Endothelial cell of hepatic sinusoid (primary cell): ENCODE results near the gene TUBB2B.
"Not testable (repeated sequence)": the region's sequence is repeated elsewhere in the genome, so short reads cannot be mapped to it uniquely, and the experiment has no call there.

Experiments
- in situ Hi-C: cut with HindIII; loops from 2 replicates; pipeline ENCODE4 v1.10.0; 2017; ENCODE audit warnings: low sequenced_read_pairs

TUBB2B gene

DNA sequence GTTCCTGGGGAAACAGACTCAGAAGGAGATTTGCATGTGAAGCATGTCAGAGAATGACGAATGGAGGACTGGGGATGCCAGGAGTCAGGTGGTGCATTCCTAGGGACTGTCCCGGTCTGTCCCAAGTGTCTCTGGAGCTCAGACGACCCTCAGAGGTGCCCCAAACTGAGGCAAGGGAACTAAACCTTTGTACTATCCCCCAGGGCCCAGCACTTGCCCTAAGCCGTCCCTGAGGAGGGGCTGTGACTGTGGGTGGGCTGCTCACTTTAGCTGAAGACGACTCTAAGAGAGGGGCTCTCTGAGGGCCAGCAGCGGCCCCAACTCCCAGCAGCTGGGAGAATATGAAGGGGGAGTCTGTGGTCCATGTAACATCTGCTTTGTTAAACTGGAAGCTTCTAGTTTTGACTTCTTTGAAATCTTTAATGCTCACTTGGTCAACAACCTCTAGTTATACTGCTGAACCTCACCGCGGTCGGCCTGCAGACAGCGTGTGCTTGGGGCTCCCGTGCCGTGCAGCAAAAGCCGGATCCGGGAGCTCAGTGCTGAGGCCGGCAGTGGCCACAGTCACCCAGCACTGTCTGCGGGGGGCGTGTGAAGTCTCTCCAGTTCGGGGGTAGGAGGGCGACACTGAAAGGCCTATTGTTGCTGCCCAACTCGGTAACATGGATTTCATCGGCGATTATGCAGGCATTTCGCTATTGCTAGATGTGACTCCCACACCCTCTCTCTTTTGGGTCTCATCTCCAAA, 34.2 kb downstream of the TUBB2B start:
- in situ Hi-C loops: no loop called here

DNA sequence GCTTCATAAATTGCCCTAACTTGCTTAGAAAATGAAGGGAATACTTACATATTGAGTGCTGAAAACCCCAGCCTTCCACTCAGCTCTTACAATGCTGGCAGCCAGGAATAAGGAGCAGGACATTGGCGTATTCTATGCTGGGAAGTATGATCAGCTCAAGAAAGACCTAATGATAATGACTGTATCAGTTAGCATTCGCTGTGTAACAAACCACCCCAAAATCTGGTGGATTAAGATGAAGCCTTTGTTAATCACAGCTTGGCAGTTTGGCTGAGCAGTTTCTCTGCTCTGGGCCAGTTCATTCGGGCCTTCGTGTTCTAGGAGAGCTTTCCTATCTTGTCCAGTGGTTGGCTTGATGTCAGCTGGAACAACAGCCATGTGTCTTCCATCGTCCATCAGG, 36.7 kb downstream of the TUBB2B start:
- in situ Hi-C loops: no loop called here

DNA sequence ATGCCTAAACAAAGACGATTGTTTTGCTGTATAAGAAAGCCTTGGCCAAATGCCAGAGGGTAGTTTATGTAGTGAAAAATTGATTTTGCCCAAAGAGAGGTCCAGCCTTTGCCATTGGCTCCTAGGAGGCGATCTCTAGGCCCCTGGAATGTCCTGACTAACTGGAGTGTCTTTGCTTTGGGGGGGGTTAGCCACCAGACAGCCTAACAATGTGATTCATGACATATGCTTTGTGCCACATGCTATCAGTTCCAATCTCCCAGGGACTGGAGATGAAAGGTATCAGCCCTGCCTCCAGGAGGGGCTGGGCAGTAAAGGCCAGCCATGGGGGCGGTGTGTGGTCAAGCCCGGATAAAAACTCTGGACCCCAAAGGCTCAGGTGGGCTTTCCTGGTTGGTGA, 37.4 kb downstream of the TUBB2B start:
- in situ Hi-C loops: no loop called here

DNA sequence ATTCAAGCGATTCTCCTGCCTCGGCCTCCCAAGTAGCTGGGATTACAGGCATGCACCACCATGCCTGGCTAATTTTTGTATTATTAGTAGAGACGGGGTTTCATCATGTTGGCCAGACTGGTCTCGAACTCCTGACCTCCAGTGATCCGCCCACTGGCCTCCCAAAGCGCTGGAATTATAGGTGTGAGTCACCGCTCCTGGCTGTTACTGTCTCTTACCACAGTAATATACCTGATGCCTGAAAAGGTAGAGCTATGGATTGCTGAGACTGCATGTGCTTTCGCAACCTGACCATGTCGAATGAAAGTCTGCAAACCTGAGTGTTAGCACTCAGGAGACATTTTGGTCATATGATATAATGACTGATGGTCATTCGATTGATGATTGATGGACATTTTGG, 38.3 kb downstream of the TUBB2B start:
- in situ Hi-C loops: loop anchor here (10.0 kb wide), 1 partner anchor 56 kb away; no protein-coding TSS in a partner anchor

DNA sequence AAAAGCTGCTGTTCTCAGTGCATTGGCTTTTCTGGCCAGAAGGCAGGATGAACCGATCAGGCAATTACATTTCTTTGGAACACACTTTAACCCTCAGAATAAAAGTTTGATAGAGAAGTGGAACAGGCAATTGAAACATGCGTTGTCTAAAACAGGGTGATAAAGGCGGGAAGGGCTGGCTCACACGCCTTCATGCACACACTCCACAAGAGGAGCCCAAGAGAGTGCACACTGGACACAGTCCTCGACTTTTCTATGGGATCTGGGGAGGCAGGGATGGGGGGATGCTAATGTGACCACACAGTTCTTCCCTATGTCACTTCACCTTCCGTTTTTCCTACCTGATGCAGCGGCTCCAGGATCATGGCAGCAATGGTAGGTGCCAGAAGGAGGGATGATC, 39.2 kb downstream of the TUBB2B start:
- in situ Hi-C loops: loop anchor here (10.0 kb wide), 1 partner anchor 57 kb away; no protein-coding TSS in a partner anchor

DNA sequence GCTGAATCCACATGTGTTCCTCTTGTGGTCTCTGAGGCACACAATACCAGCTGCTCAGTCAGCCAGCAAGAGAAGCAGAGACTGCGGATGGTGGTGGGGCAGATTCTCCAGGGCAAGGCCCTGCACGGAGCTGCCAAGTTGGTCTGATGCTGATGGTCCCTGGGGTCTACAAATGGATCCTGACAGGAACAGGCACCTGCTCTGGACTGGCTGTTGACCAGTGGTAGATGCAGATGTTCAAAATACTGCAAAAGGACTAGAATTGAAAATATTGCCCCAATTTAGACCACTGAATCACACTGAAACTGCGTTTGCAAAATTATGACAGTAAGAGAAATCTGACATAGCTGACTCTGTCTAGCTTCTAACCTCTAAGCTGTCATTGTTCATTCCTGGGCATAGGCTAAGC, 40.5 kb downstream of the TUBB2B start:
- in situ Hi-C loops: loop anchor here (10.0 kb wide), 1 partner anchor 58 kb away; no protein-coding TSS in a partner anchor

DNA sequence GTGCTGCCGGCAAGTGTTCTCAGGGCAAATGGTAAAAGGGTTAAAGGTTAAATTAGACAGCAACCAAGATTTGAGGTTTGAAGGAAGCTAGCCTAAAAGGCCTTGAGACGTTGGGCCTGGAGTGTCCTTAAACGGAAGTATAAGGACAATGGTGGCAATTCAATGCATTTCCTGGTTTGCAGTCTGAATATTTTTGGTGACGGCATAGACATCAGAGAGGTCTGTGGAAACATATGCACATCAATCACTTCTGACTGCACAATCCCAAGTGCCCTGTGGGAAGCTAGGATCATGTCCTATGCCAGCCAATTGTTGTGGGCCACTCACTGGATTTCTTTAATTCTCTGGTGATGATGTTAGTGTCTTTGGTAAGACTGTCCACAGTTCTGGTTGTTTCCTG, 44.4 kb downstream of the TUBB2B start:
- in situ Hi-C loops: loop anchor here (5.0 to 10.0 kb wide), 2 partner anchors 62 to 96 kb away; no protein-coding TSS in a partner anchor

DNA sequence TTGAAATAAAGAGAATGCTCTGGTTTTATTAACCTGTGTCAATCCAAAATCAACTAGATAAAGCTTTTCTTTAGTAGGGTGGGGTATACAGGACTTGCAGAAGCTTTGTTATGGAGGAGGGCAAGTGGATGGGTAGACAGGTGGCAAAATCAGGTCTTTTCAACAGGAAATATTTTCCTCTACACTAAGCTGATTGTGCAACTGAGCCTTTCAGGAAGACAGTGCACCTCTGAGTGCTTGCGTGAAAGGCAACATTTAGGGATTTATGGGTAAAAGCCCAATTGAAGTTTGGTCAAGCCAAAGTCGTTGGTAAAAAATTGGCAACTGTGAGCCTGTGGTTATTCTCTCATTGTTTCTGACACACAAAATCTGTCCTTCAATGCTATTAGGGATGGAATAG, 46.3 kb downstream of the TUBB2B start:
- in situ Hi-C loops: loop anchor here (5.0 to 10.0 kb wide), 2 partner anchors 64 to 94 kb away; no protein-coding TSS in a partner anchor

DNA sequence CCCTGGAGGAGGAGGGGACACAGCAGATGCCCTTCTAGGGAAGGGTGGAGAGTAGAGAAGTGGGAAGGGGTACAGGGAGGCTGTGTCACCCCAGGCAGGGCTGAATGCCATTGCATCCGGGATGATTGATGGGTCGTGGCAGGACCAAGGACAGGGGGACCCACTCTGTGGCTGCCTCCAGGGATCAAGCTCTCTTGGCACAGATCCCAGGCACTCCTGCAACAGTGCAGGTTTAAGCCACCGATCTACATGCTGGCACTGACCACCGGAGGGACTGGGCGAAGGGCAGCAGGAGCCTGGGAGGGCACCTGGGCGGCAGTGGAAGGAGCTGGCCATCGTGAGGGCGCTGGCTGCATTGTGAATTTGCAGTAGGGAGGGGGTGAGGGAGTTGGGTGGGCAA, 47.5 kb downstream of the TUBB2B start:
- in situ Hi-C loops: loop anchor here (5.0 to 10.0 kb wide), 2 partner anchors 65 to 93 kb away; no protein-coding TSS in a partner anchor

DNA sequence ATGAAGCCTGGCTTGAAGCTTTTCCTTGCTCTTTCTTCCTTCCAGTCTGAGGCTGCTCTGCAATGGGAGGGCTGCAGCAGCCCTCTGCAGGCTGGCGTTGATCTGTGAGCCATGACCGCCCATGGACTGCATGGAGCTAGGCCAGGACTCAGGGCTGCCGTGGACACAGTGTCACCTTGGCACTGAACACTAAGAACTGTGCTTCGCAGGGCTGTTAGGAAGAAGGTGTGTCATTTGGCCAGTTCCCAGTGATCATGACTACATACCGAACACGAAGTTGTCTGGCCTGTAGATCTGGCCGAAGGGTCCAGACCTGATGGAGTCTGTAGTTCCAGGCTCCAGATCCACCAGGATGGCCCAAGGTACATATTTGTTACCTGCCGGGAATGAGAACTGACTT, 48.8 kb downstream of the TUBB2B start:
- in situ Hi-C loops: not testable (repeated sequence)

DNA sequence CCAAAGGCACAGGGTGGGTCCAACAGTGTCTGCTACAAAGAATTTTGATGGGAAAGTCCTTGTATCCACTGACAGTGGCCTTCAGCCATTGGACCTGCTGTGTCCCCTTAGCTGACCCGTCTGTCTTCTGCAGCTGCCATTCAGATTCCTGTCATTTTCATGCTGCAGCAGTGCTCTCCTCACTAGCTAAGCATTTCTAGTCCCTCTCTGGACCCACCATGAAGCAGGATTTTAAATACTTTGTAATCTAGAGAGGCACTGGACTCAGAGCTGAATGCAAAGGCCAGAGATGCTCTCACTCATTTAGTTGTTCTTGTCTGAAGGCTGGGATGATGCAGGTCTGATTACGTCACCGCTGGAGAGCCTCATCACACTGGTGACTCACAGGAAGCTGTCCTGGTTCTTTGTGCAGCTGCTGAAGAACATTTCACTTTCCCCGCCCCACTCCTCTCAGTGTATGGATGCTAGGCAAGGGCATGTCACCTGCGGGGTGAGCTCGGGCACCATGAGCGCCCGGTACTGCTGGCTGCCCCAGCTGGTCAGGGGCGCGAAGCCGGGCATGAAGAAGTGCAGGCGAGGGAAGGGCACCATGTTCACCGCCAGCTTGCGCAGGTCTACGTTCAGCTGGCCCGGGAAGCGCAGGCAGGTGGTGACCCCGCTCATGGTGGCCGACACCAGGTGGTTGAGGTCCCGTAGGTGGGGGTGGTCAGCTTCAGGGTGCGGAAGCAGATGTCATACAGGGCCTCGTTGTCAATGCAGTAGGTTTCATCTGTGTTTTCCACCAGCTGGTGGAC, 50.7 kb downstream of the TUBB2B start:
- in situ Hi-C loops: no loop called here

DNA sequence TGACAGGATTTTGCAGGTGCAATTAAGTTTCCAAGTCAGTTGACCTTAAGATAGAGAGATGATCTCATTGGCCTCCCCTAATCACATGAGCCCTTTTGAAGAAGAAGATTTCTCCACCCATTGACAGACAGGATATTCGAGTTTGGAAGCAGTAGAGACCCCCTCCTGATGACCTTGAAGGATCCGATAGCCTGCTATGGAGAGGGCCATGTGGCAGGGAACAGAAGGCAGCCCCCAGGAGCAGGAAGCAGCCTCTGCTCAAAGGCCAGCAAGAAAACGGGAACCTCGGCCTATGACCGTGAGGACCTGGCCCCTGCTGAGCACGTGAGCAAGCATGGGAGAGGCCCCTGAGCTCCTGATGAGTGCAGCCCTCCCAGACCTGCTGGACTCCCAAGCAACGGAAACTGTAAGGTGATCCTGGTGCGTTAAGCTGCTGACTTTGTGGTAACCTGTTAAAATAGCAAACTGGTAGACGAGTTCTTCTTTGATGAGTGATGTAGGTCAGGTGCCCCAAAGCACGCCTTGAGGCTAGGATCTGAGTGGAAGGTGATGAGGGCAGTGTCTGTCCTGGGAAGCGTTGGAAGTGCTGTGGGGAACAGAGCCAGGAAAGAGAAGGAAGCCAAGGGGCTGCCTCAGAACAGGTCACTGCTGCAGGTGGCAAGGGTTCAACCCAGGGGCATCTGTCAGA, 51.6 kb downstream of the TUBB2B start:
- in situ Hi-C loops: no loop called here
